ENCODE results near the gene PNP. TPM values are rescaled to one million over a fixed set of nuclear protein-coding genes. Genes with fewer than 3 reads are reported as not detected.

PNP gene
- polyA plus RNA-seq, 3 donors = 63.2 to 112 (median 67.5) TPM

DNA sequence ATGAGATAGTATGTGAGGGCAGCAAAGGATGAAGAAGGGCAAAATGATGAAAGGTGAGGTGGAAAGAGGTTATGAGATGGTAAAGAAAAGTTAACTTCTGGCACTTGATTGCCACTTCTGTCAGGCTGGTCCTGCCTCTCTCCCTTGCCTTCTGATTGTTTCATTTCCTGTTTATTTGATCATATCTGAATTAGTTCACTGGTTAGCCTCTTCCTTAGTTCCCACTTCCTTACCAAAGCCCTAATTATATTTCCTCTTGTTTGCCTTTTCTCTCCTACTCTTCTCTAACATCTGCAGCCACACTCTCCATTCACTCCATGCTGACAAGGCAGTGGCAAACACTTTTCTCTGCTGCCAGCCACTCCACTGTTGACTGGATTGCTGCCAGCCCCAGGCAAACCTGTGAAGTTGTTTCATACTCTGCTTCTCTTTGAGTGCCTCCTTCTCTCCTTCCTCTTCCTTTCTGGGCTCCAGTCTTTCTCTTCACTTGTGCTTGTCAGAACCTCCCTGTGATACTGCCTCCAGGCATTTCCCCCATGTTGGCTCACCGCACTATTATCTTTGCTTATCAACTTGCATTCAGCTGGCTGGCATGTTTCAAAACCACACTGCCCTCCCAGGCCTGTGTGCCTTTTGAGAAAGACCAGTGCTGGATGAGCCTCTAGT, 8.1 kb downstream of the PNP start:
- no peaks in the 10 kb centered on the region for H3K27me3 Mint-ChIP-seq (ENCODE audit: low read depth in 3 of 3)
- Histone ChIP-seq H3K36me3 (replicated peaks in 1 of 2; ENCODE audit: control insufficient read depth in 1 of 2, insufficient read depth in 2 of 2, low read length in 2 of 2) (peaks cover 53 to 72% of the 10 kb centered on the region in 2 donors), H3K4me1 (ENCODE audit: control insufficient read depth in 1 of 2, insufficient read depth in 2 of 2, low read length in 2 of 2) (peaks cover 23% of the 10 kb centered on the region in 2 donors), H4K20me1 (ENCODE audit: insufficient read depth, low read length) (peaks cover 33% of the 10 kb centered on the region), H3K4me3 (replicated peaks in 1 of 3; ENCODE audit: low read depth in 2 of 3, low read length in 3 of 3) (peak overlapping the region in 1 of 3 experiments; percentile 51), H2AFZ (ENCODE audit: insufficient read depth, low read depth, low read length, poor library complexity, severe bottlenecking) (no peak overlapping the region), H3K9me3 (replicated peaks in 1 of 2; ENCODE audit: control insufficient read depth in 1 of 2, insufficient read depth in 1 of 2, low read length in 2 of 2) (no peaks in the 10 kb centered on the region), H3K27ac (ENCODE audit: low read depth in 1 of 2, low read length in 2 of 2) (peak overlapping the region; percentile 18 to 69), H3K9ac (ENCODE audit: insufficient read depth, low read length, poor library complexity, severe bottlenecking) (peak overlapping the region; percentile 6), H3K79me2 (ENCODE audit: insufficient read depth, low read length) (peaks cover 35% of the 10 kb centered on the region), H3K27me3 (ENCODE audit: control insufficient read depth in 2 of 2, insufficient read depth in 2 of 2, low read length in 2 of 2) (no peaks in the 10 kb centered on the region), H3K4me2 (replicated peaks; ENCODE audit: extremely low read depth, low read length, poor library complexity, severe bottlenecking) (peak overlapping the region; percentile 65)
- peaks cover 38% of the 10 kb centered on the region for H3K4me1 Mint-ChIP-seq
- no CpG with 5 or more reads among the region's 1 CpG for whole genome bisulfite sequencing (ENCODE audit: insufficient coverage)
- TF ChIP-seq, protein P1, sequence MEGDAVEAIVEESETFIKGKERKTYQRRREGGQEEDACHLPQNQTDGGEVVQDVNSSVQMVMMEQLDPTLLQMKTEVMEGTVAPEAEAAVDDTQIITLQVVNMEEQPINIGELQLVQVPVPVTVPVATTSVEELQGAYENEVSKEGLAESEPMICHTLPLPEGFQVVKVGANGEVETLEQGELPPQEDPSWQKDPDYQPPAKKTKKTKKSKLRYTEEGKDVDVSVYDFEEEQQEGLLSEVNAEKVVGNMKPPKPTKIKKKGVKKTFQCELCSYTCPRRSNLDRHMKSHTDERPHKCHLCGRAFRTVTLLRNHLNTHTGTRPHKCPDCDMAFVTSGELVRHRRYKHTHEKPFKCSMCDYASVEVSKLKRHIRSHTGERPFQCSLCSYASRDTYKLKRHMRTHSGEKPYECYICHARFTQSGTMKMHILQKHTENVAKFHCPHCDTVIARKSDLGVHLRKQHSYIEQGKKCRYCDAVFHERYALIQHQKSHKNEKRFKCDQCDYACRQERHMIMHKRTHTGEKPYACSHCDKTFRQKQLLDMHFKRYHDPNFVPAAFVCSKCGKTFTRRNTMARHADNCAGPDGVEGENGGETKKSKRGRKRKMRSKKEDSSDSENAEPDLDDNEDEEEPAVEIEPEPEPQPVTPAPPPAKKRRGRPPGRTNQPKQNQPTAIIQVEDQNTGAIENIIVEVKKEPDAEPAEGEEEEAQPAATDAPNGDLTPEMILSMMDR (IDR thresholded peaks at IDR 0.05) = no peak
- H3K27ac Mint-ChIP-seq = peak overlapping the region; percentile 83 to 93 (median 89)
- no peaks in the 10 kb centered on the region for H3K9me3 Mint-ChIP-seq
- peaks cover 68 to 79% of the 10 kb centered on the region in 2 donors for H3K36me3 Mint-ChIP-seq
- peak overlapping the region; percentile 21 to 66 for H3K4me3 Mint-ChIP-seq
- intact Hi-C loops (cut with micrococcal nuclease) = loop anchor here in 1 of 2 donors (10.0 kb wide), 1 partner anchor 207 kb away; the partner anchor contains the start of genes ANG and RNASE4
- DNase-seq = peak in 2 of 3 donors; percentile 47 to 63

DNA sequence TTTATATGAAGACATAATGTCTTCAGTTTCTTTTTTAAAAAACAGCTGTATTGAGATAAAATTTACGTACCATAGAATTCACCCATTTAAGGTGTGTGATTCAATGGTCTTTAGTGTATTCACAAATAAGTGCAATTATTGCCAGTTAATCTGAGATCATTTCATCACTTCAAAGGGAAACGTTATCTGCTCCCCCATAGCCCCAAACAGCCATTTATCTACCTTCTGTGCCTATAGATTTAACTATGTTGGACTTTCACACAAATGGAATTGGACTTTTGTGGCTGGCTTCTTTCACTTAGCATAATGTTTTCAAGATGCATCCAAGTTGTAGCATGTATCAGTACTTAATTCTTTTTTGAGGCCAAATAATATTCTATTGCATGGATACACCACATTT, 9.7 kb downstream of the PNP start:
- H3K4me1 ChIP-seq (ENCODE audit: control insufficient read depth in 1 of 2, insufficient read depth in 2 of 2, low read length in 2 of 2) = peaks cover 22 to 23% of the 10 kb centered on the region in 2 donors
- Mint-ChIP-seq H3K4me1 (peaks cover 31% of the 10 kb centered on the region), H3K27ac (no peak overlapping the region), H3K36me3 (peaks cover 53 to 64% of the 10 kb centered on the region in 2 donors), H3K4me3 (no peak overlapping the region), H3K9me3 (no peaks in the 10 kb centered on the region), H3K27me3 (ENCODE audit: low read depth in 3 of 3) (peaks cover 0 to 2% (median 0%) of the 10 kb centered on the region in 3 donors)
- peaks cover 19% of the 10 kb centered on the region for H4K20me1 ChIP-seq (ENCODE audit: insufficient read depth, low read length)
- peaks cover 37 to 56% of the 10 kb centered on the region in 2 donors for H3K36me3 ChIP-seq (replicated peaks in 1 of 2; ENCODE audit: control insufficient read depth in 1 of 2, insufficient read depth in 2 of 2, low read length in 2 of 2)
- H3K27me3 ChIP-seq (ENCODE audit: control insufficient read depth in 2 of 2, insufficient read depth in 2 of 2, low read length in 2 of 2) = no peaks in the 10 kb centered on the region
- intact Hi-C loops (cut with micrococcal nuclease) = loop anchor here in 1 of 2 donors (10.0 kb wide), 1 partner anchor 206 kb away; the partner anchor contains the start of genes ANG and RNASE4
- H3K9me3 ChIP-seq (replicated peaks in 1 of 2; ENCODE audit: control insufficient read depth in 1 of 2, insufficient read depth in 1 of 2, low read length in 2 of 2) = no peaks in the 10 kb centered on the region
- H3K4me2 ChIP-seq (replicated peaks; ENCODE audit: extremely low read depth, low read length, poor library complexity, severe bottlenecking) = no peak overlapping the region
- no CpG with 5 or more reads among the region's 2 CpGs for WGBS (ENCODE audit: insufficient coverage)
- H3K9ac ChIP-seq (ENCODE audit: insufficient read depth, low read length, poor library complexity, severe bottlenecking) = no peak overlapping the region
- peaks cover 20% of the 10 kb centered on the region for H3K79me2 ChIP-seq (ENCODE audit: insufficient read depth, low read length)
- H3K27ac ChIP-seq (ENCODE audit: low read depth in 1 of 2, low read length in 2 of 2) = no peak overlapping the region
- H3K4me3 ChIP-seq (replicated peaks in 1 of 3; ENCODE audit: low read depth in 2 of 3, low read length in 3 of 3) = no peak overlapping the region
- TF ChIP-seq, protein P1 (IDR thresholded peaks at IDR 0.05) = no peak
- DNase-seq = no peak
- H2AFZ ChIP-seq (ENCODE audit: insufficient read depth, low read depth, low read length, poor library complexity, severe bottlenecking) = no peak overlapping the region

All from CD14-positive monocyte (primary cell).